HG02588 (cell line): ENCODE measurements around the gene DNAJB4.
"Not testable (repeated sequence)": the region's sequence is repeated elsewhere in the genome, so short reads cannot be mapped to it uniquely, and the experiment has no call there.

Source experiments
- ATAC-seq: cut with Tn5 transposase; IDR thresholded peaks from one replicate; pipeline ENCODE4 v1.9.1; 2021; ENCODE audit warnings: mild to moderate bottlenecking, moderate library complexity; ENCODE audit not compliant: unreplicated experiment

The DNAJB4 gene

DNA sequence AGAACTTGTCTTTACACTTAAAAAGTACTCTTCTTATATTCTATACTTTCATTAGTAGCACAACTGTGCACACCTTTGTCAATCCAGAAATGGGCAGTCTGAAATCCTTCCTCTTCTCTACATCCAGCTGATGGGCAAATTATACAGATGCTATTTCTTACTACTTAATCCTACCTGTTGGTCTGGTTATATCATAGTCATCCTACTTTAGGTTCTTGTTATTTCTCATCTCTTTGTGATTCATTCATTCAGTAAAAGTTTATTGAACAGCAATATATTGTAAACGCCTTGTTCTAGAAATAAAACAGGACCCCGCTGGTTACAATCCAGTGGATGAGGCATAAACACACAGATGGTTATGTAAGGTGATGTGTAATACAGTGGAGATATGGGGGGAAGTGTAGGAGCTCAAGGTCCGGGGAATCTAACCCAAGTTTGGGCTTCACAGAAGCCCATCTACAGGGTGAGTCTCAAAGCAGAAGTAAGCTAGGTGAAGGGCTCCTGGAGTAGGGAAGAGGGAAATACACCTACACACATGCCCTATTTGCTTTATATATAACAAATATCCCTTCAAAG is 14.0 kb upstream of the DNAJB4 start:
- no peak for ATAC-seq

DNA sequence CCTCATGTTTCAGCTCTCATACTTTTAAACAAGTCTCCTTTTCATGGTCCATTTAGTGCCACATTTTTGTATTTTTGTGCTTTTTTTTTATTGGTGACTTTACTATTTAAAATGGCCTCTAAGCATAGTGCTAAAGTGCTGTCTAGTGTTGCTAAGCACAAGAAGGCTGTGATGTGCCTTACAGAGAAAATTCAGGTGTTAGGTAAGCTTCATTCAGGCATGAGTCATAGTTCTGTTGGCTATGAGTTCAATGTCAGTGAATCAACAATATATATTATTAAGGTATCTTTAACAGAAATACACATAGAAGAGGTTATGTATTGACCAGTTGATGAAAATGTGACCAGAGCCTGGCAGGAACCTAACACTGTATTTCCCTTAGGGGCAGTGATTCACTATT is 13.1 kb upstream of the DNAJB4 start:
- no peak for ATAC-seq

DNA sequence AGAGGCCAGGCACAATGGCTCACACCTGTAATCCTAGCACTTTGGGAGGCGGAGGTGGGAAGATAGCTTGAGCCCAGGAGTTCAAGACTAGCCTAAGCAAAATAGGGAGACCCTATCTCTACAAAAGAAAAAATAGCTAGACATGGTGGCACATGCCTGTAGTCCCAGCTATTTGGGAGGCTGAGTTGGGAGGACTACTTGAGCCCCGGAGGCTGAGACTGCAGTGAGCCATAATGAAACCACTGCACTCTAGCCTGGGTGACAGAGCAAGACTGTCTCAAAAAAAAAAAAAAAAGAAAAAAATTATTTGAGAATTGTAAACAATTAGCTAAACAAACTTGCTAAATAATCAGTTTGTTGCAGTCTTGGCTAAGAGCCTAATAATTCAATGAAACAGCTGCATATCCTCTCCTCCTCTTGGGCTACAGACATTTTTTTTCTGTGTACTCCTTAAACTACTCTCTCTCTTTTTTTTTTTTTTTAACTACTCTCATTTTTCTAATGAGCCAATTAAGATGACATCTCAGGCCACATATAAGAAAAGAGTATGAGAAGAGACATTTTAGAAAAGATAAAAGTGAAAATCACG is 10.5 kb upstream of the DNAJB4 start:
- no peak for ATAC-seq

DNA sequence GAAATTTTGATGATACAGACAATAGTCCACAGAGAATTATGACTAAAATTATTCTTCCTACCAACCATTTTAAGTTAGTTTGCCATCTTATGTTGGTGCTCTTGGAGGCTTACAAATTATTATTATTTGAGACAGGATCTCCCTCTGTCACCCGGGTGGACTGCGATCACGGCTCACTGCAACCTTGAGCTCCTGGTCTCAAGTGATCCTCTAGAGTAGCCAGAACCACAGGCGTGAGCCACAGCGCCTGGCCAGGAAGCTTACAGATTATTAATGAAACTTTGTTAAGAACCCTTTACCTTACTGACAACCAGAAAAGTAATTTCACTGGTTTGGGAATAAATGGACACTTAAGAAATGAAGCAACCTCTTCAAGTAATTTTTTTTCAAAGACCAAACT is 8.0 kb upstream of the DNAJB4 start:
- ATAC-seq, result no peak

DNA sequence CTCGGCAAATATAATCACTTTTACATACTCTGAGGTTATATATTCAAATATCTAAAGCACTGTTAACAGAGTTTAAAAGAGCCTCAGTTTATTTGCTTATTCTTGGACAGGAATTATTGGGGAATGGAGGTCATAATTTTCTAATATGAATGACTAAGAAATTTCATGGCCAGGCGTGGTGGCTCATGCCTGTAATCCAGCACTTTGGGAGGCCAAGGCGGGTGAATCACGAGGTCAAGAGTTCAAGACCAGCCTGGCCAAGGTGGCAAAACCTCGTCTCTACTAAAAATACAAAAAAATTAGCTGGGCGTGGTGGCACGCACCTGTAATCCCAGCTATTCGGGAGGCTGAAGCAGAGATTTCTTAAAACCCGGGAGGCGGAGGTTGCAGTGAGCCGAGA is 4.2 kb upstream of the DNAJB4 start:
- ATAC-seq, result not testable (repeated sequence)

DNA sequence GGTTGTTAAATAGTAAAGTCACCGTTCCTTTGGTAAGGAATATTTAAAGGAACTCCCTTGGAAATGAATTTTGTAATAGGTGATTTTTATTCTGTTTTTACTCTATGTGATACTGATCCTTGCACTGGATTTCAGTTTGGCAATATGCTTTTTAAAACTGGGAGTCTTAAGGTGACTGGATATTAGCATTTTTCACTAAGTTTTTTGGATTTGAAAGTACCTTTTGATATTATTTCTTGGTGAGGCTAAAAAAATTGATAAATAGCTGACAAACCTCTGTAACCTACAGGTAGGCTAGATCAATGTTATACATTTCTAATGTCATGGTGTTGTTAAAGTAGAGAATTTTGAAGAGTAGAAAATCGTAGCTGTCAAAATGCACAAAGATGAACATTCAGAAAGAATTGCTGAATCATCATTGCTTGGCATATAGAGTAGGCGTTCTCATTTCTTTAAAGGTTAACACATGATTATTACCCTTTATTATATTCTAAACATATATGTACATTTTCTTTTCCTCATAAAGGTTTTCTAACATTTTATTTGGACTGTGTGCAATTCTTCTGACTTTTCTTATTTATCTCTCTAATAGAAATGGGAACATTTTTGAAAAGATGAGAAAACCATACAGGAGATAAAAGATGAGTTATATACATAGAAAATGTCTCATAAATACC is 1.5 kb upstream of the DNAJB4 start:
- no peak for ATAC-seq

DNA sequence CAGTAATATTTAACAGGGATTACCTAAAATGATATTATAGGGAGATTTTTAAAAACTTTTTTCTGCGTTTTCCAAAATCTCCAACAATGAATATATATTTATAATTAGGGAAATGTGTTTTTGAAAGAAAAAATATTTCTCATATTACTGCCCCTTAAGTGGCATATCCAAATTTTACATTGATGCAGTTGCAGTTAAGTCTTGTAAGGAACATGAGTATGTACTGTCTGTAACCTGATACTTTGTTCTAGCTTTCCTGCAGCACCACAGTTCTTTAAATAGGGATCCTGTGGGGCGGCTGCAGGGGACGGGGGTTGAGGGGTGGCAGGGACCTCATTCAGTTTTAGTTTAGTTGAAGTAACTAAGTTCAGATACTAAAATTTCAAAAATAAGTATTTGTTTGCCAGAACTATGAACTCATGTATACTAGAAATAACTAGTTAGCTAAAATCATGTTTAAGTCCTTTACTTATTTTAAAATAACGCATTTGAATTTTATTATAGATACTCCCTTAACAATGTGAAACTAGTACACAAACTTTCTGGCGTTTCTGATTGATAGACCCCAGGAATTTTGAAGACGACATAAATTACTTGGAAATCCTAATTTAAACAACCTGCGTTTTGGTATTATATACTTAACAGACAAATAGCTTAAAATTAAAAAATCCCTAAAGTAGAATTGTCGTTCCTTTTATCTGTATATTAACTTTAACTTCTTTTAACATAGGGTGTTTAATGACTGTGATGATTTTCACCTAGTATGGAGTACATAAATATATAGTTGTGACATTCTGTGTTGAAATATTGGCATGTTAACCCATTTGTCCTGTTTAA is 639 bp upstream of the DNAJB4 start:
- ATAC-seq, result peak; percentile 51

DNA sequence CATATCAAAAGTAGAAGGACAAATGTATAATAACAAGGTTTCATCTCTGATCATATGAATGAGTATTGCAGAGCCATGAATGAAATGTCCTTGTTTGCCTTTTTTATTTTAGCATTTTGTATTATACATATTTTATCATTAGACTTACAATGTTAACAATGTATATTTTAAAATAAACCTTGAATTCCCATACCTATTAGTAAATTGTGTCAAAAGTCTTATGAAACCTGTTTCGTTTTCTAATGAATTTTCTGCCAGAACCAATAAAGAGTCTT is 646 bp downstream of the DNAJB4 start:
- no peak for ATAC-seq

DNA sequence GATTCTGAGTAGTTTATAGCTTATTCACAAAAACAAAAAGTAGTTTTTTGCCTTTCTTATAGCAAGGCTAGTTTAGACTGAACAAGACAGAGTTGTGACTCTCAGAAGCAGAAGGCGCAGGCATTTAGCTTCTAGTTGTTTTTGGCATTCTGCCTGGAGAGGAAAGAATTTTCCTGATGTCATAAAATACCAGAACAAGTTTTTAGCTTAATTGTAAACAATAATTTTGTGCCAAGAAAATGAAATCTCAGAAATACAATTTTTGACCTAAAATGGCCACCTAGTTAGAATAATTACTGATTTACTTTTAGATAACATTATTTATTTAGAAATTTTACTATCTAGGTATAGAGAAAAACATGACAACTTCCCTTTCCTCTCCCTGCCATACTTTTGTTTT is 1.0 kb downstream of the DNAJB4 start:
- ATAC-seq, result no peak

DNA sequence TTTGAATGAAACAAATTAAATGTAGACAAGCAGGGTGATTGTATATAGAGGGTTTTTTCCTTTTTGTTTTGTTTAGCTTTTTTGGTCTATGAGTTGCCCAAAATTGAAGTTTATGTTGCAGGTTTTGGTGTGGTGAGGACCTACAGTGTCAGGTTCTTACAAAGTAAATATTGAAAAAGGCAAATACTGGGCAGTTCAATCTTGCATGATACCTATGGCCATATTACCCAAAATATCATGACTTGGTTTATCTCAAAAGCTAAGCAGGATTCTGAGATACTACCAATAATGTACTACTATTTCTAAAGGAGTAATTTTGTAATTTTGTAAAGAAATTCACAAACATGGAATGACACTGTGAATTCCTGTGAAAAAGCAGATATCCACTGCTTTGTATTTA is 1.8 kb downstream of the DNAJB4 start:
- ATAC-seq, result no peak

DNA sequence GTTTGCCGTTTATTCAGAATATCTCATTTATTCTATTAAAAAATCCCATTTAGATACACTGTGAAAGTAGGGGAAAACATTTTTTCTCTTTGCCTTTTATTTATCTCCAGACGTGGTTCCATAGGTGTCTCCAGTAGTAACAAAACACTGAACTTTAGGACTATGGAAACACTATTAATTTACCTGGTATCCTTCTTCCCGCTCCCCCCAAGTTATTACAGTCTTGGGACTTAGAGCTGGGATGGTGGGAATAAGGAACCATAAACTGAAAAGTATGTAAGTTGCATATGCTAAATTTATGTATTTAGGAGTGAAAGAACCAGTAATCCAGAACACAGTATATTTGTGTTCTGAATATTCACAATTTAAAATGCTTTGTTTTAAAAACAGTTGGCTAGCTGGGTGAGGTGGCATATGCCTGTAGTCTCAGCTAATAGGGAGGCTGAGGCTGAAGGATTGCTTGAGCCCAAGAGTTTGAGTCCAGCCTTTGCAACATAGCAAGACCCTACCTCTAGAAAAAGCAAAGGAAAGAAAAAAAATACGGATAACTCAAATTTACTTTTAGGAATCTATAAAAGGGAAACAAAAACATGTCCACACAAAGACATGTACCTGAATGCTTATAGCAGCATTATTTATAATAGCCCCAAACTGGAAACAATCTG is 3.1 kb downstream of the DNAJB4 start:
- no peak for ATAC-seq

DNA sequence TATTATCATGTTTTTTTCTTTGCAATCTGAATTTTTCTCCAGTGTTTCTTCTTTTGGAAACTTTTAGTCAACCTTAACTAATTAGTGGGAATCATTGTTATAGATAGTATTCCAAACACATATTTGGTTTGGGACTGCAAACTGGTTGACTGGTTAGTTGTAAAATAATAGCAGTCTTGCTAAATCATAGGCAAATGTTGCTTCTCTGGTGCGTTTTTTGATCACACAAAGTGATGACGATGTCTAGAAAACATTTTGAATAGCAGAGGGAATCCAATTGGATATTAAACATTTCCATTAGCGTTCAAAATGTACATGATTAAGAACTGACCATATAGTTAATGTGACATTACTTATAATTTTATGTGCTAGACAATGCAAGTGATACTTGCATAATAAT is 4.5 kb downstream of the DNAJB4 start:
- no peak for ATAC-seq

DNA sequence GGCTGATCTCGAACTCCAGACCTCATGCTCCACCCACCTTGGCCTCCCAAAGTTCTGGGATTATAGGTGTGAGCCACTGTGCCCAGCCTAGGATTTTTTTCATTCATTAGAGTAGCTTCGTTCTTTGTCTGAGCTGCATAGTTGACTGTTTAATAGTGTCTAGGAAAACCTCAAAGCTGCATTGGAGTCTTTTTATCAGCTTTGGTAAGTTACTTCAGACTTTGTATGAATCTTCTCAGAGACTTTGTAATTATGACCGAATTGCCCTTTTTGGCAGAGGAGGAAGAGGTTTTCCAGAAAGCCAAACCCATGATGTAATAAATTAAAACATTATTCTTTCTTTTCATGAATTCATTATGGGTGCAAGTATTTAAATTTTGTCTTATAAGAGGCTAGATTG is 5.1 kb downstream of the DNAJB4 start:
- ATAC-seq, result no peak

DNA sequence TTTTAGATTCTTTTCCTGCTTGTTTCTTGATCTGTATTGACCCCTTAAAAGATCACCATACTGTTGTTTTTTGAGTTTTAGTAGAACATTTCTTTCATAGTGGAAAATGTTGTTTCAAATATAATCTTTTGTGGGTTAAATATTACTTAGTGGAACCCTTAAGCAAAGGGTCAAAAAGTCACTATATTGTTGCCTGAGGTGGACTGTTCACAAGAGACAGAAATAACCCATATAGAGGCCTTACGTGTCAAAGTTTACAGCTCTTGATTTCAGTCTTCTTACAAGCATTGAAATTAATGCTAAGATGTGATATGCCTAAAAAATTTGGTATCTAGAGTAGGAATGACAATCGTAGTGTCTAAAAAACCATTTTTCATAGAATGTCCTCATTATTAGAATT is 6.3 kb downstream of the DNAJB4 start:
- ATAC-seq, result no peak

DNA sequence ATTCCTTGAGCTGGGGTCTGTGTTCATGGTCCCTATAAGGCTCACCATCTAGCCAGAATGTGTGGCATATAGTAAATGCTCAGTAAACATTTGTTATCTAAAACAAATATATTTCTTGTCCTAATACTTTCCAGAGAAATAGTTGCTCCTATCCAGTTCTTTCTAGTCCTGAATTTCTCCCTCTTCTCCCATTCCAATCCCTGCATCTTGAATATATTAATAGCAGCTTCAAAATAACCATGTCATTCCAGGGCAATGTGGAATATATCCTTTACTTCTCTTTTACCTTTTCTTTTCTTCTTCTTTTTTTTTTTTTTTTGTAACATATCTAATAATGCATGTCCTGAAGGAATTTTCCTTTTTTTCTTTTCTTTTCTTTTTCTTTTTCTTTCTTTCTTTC is 10.4 kb downstream of the DNAJB4 start:
- no peak for ATAC-seq

DNA sequence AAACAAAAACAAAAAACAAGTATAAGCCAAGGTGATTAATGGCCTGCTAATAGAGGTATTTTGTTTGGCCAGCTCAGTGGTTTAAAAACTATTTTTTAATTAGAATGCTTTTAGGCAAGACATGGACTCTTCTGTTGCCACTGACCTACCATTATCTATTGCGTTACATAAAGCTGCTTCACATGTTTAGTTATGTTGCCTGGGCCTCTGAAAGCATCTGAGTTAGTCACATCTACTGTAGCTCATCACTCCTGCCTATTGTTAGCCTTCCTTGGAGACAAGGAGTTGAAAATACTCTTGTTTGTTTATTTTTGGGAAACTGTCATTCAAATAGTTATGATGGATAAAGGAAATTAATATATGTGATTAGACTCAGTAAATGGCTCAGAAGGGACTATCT is 14.3 kb downstream of the DNAJB4 start:
- no peak for ATAC-seq

DNA sequence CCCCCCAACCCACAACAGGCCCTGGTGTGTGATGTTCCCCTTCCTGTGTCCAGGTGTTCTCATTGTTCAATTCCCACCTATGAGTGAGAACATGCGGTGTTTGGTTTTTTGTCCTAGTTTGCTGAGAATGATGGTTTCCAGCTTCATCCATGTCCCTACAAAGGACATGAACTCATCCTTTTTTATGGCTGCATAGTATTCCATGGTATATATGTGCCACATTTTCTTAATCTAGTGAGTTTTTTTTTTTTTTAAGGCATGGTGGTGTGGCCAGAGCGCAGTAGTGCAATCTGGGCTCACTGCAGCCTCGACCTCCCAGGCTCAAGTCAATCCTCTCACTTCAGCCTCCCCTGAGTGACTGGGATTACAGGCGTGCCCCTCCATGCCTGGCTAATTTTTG is 16.4 kb downstream of the DNAJB4 start:
- not testable (repeated sequence) for ATAC-seq

DNA sequence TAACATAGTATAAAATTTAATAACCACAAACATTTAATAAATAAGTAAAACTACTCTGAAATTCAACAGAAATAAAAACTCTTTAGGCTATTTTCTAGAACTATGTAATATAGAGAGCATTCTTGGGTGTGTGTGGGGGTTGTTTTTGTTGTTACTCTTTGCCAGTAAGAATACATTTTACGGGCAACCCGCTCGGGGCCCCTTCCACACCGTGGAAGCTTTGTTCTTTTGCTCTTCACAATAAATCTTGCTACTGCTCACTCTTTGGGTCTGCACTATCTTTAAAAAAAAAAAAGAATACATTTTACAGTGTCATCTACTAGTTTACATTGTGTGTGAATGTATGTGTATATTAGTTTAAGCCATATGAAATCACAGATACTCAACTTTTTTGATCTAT is 25.1 kb downstream of the DNAJB4 start:
- no peak for ATAC-seq

DNA sequence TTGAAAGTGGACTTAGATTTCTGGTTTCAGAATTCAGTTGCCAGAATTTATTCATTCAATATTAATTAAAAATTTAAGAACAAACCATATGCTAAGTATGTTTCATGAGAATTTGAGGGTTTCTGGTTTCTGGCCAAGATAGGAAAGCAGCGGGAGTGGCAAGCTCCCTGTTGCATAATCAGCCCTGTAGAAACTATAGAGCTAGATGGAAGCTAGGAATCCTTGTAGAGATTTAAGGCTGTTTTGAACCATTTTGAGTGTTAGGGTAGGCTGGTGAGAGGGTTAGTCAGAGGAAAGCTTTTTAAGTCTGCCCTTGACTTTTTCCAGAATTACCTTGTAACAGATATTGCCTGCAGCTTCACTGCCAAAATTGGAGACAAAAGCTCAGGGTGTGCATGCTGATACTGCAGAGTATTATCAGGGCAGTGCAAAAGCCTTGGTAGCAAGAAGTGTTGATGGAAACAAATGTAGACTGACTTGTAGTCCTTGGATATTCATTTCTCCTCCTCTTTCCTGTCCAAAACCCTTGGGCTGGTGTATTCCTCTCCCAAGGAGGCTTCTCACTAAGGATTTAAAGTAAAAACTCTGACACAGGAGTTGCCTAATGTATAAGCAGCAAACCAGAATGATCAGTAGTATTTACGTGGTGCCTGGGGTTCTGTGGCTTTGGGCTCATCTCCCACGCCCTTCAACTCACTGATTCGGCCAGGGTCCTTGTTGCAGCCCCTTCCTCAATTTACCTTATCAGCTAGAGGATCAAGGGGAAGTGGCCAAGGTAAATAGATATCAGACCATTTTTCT is 28.5 kb downstream of the DNAJB4 start:
- no peak for ATAC-seq

DNA sequence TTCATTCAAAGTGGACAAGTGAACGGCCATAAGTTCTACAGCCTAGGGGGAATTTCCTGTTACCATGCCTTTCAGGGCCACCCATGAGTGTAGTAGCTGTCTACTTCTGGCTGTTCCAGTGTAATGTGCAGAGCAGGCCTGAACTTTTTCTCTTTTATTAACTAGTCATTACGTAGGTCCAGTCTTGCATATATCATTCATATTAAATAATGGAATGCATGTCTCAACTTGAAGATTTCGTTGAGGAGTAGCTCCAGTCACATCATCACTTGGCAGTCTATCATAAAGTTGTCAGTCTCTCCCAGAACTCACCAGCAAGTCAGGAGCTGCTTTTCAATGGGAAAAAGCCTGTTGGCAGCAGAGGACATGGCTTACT is 29.0 kb downstream of the DNAJB4 start:
- ATAC-seq, result no peak

DNA sequence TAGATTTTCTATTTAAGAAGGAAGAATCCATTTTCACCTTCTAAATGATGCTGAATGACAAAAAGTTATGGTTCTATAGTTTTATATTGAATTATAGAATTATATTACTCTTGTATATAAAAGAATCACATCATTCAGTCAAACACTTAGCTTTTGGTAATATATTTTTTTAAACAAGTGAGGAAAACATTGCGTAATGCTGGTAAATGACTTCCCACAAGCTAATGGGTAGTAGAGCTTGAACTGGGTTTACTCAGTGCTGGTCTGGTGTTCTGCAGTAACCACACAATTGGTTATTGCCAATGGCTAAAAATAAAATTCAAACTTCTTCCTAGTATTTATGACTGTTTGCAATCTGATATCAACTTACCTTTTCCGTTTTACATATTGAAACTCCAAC is 30.4 kb downstream of the DNAJB4 start:
- ATAC-seq, result no peak
